Measurements from ENCODE around the gene MAPK8IP2. TPM values are rescaled to one million over a fixed set of nuclear protein-coding genes. Genes with fewer than 3 reads are reported as not detected.

MAPK8IP2 gene
- polyA plus RNA-seq, 1 of the 3 experiments (the other 2 are of a cell fraction) = 2.7 TPM

DNA sequence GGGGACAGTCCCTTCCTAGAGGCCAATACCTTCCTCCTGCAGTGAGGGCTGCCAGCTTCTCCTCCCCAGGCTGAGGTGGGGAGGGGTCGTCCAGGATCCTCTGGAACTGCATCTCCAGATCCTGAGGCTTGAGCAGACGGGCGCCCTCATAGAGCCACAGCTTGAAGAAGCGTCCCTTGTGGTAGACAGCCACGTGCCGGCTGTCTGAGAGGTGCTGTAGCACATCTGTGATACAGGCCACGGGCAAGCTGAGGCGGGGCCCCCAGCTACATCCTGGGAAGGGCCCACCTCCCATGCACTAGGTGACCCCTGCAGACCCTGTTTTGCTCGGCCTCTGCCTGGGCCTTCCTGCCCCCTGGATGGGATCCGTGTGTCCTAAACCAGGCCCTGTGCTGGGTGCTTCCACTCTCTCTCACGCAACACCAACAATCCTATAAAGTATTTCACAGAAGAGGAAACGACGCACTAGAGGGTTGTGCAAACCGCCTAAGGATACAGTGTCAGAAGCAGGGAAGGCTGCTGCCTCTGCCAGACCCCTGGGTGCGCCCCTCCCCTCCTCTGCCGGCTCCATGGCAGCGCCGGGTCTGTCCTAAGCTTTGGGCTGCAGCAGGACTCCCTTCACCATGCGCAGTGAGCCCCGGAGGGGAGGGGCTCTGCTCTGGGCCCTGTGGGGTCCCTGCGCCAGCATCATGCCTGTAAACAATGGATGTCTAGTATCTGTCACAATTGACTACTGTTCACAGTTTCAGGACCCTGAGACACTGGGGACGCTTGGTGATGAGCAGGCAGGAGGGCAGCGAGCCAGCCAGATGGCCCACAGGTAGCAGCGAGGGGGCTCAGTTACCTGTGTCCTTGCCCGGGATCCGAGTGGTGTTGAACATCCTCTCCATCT is 26.9 kb upstream of the MAPK8IP2 start:
- H3K4me2 ChIP-seq = no peak overlapping the region
- ChIA-PET CTCF (interaction anchor here (1.2 to 9.0 kb wide), 4 partner anchors 9 to 48 kb away, joined by 3 to 73 read pairs (median 22); partner anchors contain the start of genes SCO2 and SYCE3), POLR2A (interaction anchor here (0.6 kb wide), 1 partner anchor 43 kb away, joined by 3 read pairs; no protein-coding TSS in a partner anchor)
- H3F3A ChIP-seq (replicated peaks; ENCODE audit: insufficient read depth) = no peaks in the 10 kb centered on the region
- TF ChIP-seq, protein P1, sequence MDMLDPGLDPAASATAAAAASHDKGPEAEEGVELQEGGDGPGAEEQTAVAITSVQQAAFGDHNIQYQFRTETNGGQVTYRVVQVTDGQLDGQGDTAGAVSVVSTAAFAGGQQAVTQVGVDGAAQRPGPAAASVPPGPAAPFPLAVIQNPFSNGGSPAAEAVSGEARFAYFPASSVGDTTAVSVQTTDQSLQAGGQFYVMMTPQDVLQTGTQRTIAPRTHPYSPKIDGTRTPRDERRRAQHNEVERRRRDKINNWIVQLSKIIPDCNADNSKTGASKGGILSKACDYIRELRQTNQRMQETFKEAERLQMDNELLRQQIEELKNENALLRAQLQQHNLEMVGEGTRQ (IDR thresholded peaks at IDR 0.05; ENCODE audit: borderline replicate concordance, low read depth, low read length) = no peak
- no peak for TF ChIP-seq POLR2AphosphoS5 (IDR thresholded peaks at IDR 0.05; ENCODE audit: low read depth, low read length)
- no peak for TF ChIP-seq RAD21 (IDR thresholded peaks at IDR 0.05; ENCODE audit: low read length)
- TF ChIP-seq CHD2 (IDR thresholded peaks at IDR 0.05; ENCODE audit: low read length, partially characterized antibody) = no peak
- no peak for TF ChIP-seq EP300 (IDR thresholded peaks at IDR 0.05; ENCODE audit: borderline replicate concordance in 1 of 2, low read depth in 1 of 2, low read length in 1 of 2)
- no peak for TF ChIP-seq RXRA (IDR thresholded peaks at IDR 0.05; ENCODE audit: borderline replicate concordance, low read depth)
- TF ChIP-seq, protein P2, sequence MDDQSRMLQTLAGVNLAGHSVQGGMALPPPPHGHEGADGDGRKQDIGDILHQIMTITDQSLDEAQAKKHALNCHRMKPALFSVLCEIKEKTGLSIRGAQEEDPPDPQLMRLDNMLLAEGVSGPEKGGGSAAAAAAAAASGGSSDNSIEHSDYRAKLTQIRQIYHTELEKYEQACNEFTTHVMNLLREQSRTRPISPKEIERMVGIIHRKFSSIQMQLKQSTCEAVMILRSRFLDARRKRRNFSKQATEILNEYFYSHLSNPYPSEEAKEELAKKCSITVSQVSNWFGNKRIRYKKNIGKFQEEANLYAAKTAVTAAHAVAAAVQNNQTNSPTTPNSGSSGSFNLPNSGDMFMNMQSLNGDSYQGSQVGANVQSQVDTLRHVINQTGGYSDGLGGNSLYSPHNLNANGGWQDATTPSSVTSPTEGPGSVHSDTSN (IDR thresholded peaks at IDR 0.05) = no peak
- no peak for TF ChIP-seq SIN3A (IDR thresholded peaks at IDR 0.05; ENCODE audit: borderline replicate concordance, low read depth, low read length)
- TF ChIP-seq TAF1 (IDR thresholded peaks at IDR 0.05; ENCODE audit: borderline replicate concordance, low read depth, low read length) = no peak
- TF ChIP-seq, protein P3, sequence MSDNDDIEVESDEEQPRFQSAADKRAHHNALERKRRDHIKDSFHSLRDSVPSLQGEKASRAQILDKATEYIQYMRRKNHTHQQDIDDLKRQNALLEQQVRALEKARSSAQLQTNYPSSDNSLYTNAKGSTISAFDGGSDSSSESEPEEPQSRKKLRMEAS (IDR thresholded peaks at IDR 0.05; ENCODE audit: low read depth) = no peak
- no peak for TF ChIP-seq GATA2 (CRISPR knock-in tag; IDR thresholded peaks at IDR 0.05)
- TF ChIP-seq, protein P4, sequence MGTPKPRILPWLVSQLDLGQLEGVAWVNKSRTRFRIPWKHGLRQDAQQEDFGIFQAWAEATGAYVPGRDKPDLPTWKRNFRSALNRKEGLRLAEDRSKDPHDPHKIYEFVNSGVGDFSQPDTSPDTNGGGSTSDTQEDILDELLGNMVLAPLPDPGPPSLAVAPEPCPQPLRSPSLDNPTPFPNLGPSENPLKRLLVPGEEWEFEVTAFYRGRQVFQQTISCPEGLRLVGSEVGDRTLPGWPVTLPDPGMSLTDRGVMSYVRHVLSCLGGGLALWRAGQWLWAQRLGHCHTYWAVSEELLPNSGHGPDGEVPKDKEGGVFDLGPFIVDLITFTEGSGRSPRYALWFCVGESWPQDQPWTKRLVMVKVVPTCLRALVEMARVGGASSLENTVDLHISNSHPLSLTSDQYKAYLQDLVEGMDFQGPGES (IDR thresholded peaks at IDR 0.05; ENCODE audit: low read depth, low read length) = no peak
- H3K9me3 ChIP-seq = no peaks in the 10 kb centered on the region
- no peaks in the 10 kb centered on the region for H3K27me3 ChIP-seq (ENCODE audit: insufficient read depth)
- WGBS (ENCODE audit: low lambda C conversion rate) = 92% methylated on average over 5 of the region's 26 CpGs
- H3K36me3 ChIP-seq (replicated peaks in 1 of 2; ENCODE audit: control insufficient read depth in 1 of 2, insufficient read depth in 2 of 2, low read length in 1 of 2) = peaks cover 0 to 72% of the 10 kb centered on the region in 2 experiments
- H4K20me1 ChIP-seq (ENCODE audit: insufficient read depth) = no peaks in the 10 kb centered on the region
- H3K4me1 ChIP-seq (ENCODE audit: control insufficient read depth in 1 of 2, insufficient read depth in 2 of 2, low read depth in 1 of 2, low read length in 1 of 2) = no peaks in the 10 kb centered on the region
- H3K4me3 ChIP-seq (ENCODE audit: low read depth in 2 of 2, low read length in 1 of 2) = no peak overlapping the region
- DNase-seq = no peak
- no peaks in the 10 kb centered on the region for H3K9me2 ChIP-seq
- no peak overlapping the region for H2AFZ ChIP-seq (ENCODE audit: low read depth)
- H3K9ac ChIP-seq = no peak overlapping the region
- H3K79me2 ChIP-seq (ENCODE audit: insufficient read depth) = no peaks in the 10 kb centered on the region
- H3K27ac ChIP-seq (ENCODE audit: low read depth in 2 of 2, low read length in 1 of 2) = no peak overlapping the region
